CD4-positive, alpha-beta T cell (primary cell): ENCODE results near the gene SORCS2. TPM values are rescaled to one million over a fixed set of nuclear protein-coding genes. Genes with fewer than 3 reads are reported as not detected.

Experiments used
- ATAC-seq: fragments of 200-7000 bp; cut with Tn5 transposase; one replicate; pipeline ENCODE4 v1.10.0; 2022; ENCODE audit warnings: mild to moderate bottlenecking; ENCODE audit not compliant: poor library complexity
- CTCF ChIA-PET: fragments of 350-600 bp; sonication (Branson Sonifier 250); formaldehyde crosslinking; loops from one replicate; lab custom pipeline; 2021; ENCODE audit warnings: antibody characterized with exemption, inconsistent platforms; lab: Charles Lee
- POLR2A ChIA-PET: fragments of 350-600 bp; sonication (Branson Sonifier 250); formaldehyde crosslinking; loops from one replicate; lab custom pipeline; 2021; ENCODE audit warnings: antibody characterized with exemption, inconsistent platforms; lab: Charles Lee
- DNase-seq, 14 experiments: peaks; one replicate each; pipeline ENCODE4 v3.0.0-alpha.2; 2013 to 2020; ENCODE audit warnings: mixed read lengths in 2 of 14
- H3K27ac ChIP-seq, 2 donors: one replicate each; pipeline versions ENCODE4 v1.5.1 to v1.7.0; 2013; ENCODE audit warnings: low read length in 2 of 2, low read depth in 1 of 2, mild to moderate bottlenecking in 1 of 2
- H3K27me3 ChIP-seq, 2 experiments: 1 replicate in 1 of 2; 2 replicates in 1 of 2; pipeline versions ENCODE4 v1.6.1 to v1.7.0; 2013; ENCODE audit warnings: low read length in 2 of 2, control low read depth in 1 of 2, mild to moderate bottlenecking in 1 of 2, moderate library complexity in 1 of 2; ENCODE audit not compliant: insufficient read depth in 2 of 2, control insufficient read depth in 1 of 2
- H3K36me3 ChIP-seq: one replicate; pipeline ENCODE4 v1.6.1; 2013; ENCODE audit warnings: low read length, control low read depth; ENCODE audit not compliant: insufficient read depth
- H3K4me1 ChIP-seq: one replicate; pipeline ENCODE4 v1.6.1; 2013; ENCODE audit warnings: low read length, control low read depth; ENCODE audit not compliant: insufficient read depth
- H3K4me3 ChIP-seq: one replicate; pipeline ENCODE4 v1.5.1; 2013; ENCODE audit warnings: mild to moderate bottlenecking, low read length, moderate library complexity
- H3K9me3 ChIP-seq, 2 experiments: 1 replicate in 1 of 2; 2 replicates in 1 of 2; pipeline versions ENCODE4 v1.6.1 to v1.7.0; 2013; ENCODE audit warnings: low read length in 2 of 2, mild to moderate bottlenecking in 2 of 2, control low read depth in 1 of 2, moderate library complexity in 1 of 2; ENCODE audit not compliant: control insufficient read depth in 1 of 2, insufficient read depth in 1 of 2
- H3K27ac Mint-ChIP-seq: one replicate; pipeline ENCODE4 v1.8.0; 2020; ENCODE audit warnings: mixed read lengths
- H3K27me3 Mint-ChIP-seq: one replicate; pipeline ENCODE4 v1.8.0; 2021; ENCODE audit warnings: mixed read lengths
- H3K36me3 Mint-ChIP-seq: one replicate; pipeline ENCODE4 v1.8.0; 2021; ENCODE audit warnings: low read depth, mixed read lengths
- H3K4me1 Mint-ChIP-seq: one replicate; pipeline ENCODE4 v1.8.0; 2021; ENCODE audit warnings: low read depth, mixed read lengths
- H3K4me3 Mint-ChIP-seq: one replicate; pipeline ENCODE4 v1.8.0; 2020; ENCODE audit warnings: mild to moderate bottlenecking, mixed read lengths
- H3K9me3 Mint-ChIP-seq: one replicate; pipeline ENCODE4 v1.8.0; 2020; ENCODE audit warnings: mixed read lengths
- CTCF ChIP-seq: fragments of 200-600 bp; IDR thresholded peaks from one replicate; pipeline ENCODE4 v1.8.0; 2022; ENCODE audit warnings: antibody characterized with exemption, mild to moderate bottlenecking
- intact Hi-C, 2 experiments: fragments of 100-400 bp; cut with DNase I in 1 of 2; cut with micrococcal nuclease in 1 of 2; formaldehyde crosslinking; loops; one replicate each; pipeline versions ENCODE4 v1.15.1 to v1.9.0; 2023 to 2025; cut with DNase I, micrococcal nuclease
- total RNA-seq, 174 experiments: library from RNA in 2 of 174; stranded (reverse) in 2 of 174; gene quantifications; one replicate each; pipeline ENCODE4 v1.2.3 and lab custom pipeline; 2021 to 2026

The SORCS2 gene
- total RNA-seq, 2 experiments from 2014 or later: not detected

DNA sequence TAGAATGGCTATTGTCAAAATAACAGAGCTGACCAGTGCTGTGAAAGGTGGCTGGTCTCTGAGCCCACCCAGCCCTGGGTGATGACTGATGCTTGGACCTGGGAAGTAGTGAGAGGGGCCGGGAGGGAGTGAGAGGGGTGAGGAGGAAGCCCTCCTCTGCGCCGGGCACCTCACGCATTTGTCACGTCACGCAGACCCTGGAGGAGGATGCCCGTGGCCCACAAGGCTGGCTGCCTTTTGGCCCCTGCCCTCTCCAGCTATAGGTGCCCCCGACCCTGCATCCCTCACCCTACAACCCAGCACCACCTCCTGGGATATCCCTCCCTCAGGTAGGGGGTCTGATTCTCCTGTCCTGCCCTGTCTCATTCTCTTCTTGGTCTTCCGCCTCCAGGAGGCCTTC, 539.9 kb downstream of the SORCS2 start:
- DNase-seq (no peak), ATAC-seq (no peak)
- ChIA-PET CTCF (no interaction called here), POLR2A (no interaction called here)
- no peaks in the 10 kb centered on the region for H3K9me3 Mint-ChIP-seq
- intact Hi-C loops: no loop called here
- H3K27me3 Mint-ChIP-seq: no peaks in the 10 kb centered on the region
- H3K36me3 Mint-ChIP-seq: no peaks in the 10 kb centered on the region
- no peak overlapping the region for H3K4me3 Mint-ChIP-seq
- H3K4me3 ChIP-seq: no peak overlapping the region
- no peak overlapping the region for H3K27ac ChIP-seq
- H3K4me1 ChIP-seq: no peaks in the 10 kb centered on the region
- H3K27ac Mint-ChIP-seq: no peak overlapping the region
- H3K4me1 Mint-ChIP-seq: no peaks in the 10 kb centered on the region
- no peaks in the 10 kb centered on the region for H3K27me3 ChIP-seq
- TF ChIP-seq CTCF: no peak
- peaks cover 0 to 14% of the 10 kb centered on the region in 2 experiments for H3K9me3 ChIP-seq
- H3K36me3 ChIP-seq: no peaks in the 10 kb centered on the region

- POLR2A ChIA-PET: no interaction called here
- CTCF ChIA-PET: no interaction called here
- intact Hi-C loops: no loop called here
- H3K36me3 ChIP-seq: no peaks in the 10 kb centered on the region
- no peak overlapping the region for H3K4me3 Mint-ChIP-seq
- no peak for DNase-seq
- H3K27ac Mint-ChIP-seq: no peak overlapping the region
- no peaks in the 10 kb centered on the region for H3K4me1 Mint-ChIP-seq
- H3K9me3 ChIP-seq: peaks cover 0 to 21% of the 10 kb centered on the region in 2 experiments
- no peak for ATAC-seq
- H3K27ac ChIP-seq: no peak overlapping the region
- no peak for TF ChIP-seq CTCF
- H3K4me1 ChIP-seq: no peaks in the 10 kb centered on the region
- no peaks in the 10 kb centered on the region for H3K9me3 Mint-ChIP-seq
- no peaks in the 10 kb centered on the region for H3K27me3 ChIP-seq
- no peaks in the 10 kb centered on the region for H3K36me3 Mint-ChIP-seq
- no peak overlapping the region for H3K4me3 ChIP-seq
- no peaks in the 10 kb centered on the region for H3K27me3 Mint-ChIP-seq
Measured at GRCh38 chr4:7733201-7733600, 540.9 kb downstream of the SORCS2 start.

GRCh38 chr4:7733801-7734650, 541.7 kb downstream of the SORCS2 start:
- Mint-ChIP-seq H3K9me3 (no peaks in the 10 kb centered on the region), H3K4me1 (no peaks in the 10 kb centered on the region), H3K27me3 (no peaks in the 10 kb centered on the region), H3K27ac (no peak overlapping the region), H3K36me3 (no peaks in the 10 kb centered on the region), H3K4me3 (no peak overlapping the region)
- H3K27ac ChIP-seq: no peak overlapping the region
- no peak overlapping the region for H3K4me3 ChIP-seq
- ATAC-seq (no peak), DNase-seq (no peak)
- peaks cover 0 to 22% of the 10 kb centered on the region in 2 experiments for H3K9me3 ChIP-seq
- no peaks in the 10 kb centered on the region for H3K36me3 ChIP-seq
- CTCF ChIA-PET: no interaction called here
- no peaks in the 10 kb centered on the region for H3K4me1 ChIP-seq
- H3K27me3 ChIP-seq: no peaks in the 10 kb centered on the region
- intact Hi-C loops: no loop called here
- POLR2A ChIA-PET: no interaction called here
- no peak for TF ChIP-seq CTCF
